Hypothalamus (tissue), 51 donors: ENCODE data around the gene SERPINB2.
A peak's percentile ranks its signal among the peaks of the same experiment; 100 is the strongest.

ENCODE experiments used
- DNase-seq, 51 donors: peaks; one replicate each; lab custom pipeline; 2025; lab: John Stamatoyannopoulos, UW

Gene SERPINB2

GRCh38 chr18:63887424-63887823, at the start of gene SERPINB2:
Gene SERPINB2 (plus strand): TSS chr18:63887705. CDS start chr18:63891445, 3,740 bp downstream.
- DNase-seq = no peak

- DNase-seq = no peak
These were observed 44.5 kb upstream of the SERPINB2 start for GRCh38 chr18:63843008-63843407.

GRCh38 chr18:63844254-63844653, 43.3 kb upstream of the SERPINB2 start:
- DNase-seq = no peak

GRCh38 chr18:63848159-63848558, 39.3 kb upstream of the SERPINB2 start:
- DNase-seq = peak in 2 of 51 donors; percentile 3

- DNase-seq = peak in 8 of 51 donors; percentile 2 to 13 (median 4)
These were observed 37.5 kb upstream of the SERPINB2 start for GRCh38 chr18:63850020-63850419.

- no peak for DNase-seq
These were observed 36.9 kb upstream of the SERPINB2 start for GRCh38 chr18:63850636-63851035.

GRCh38 chr18:63858456-63858855, 29.0 kb upstream of the SERPINB2 start:
- DNase-seq = no peak

GRCh38 chr18:63859781-63860475, 27.6 kb upstream of the SERPINB2 start:
- DNase-seq = no peak

GRCh38 chr18:63860531-63860930, 27.0 kb upstream of the SERPINB2 start:
- DNase-seq = no peak

GRCh38 chr18:63867368-63868125, 20.0 kb upstream of the SERPINB2 start:
- DNase-seq = no peak

GRCh38 chr18:63868546-63868945, 19.0 kb upstream of the SERPINB2 start:
- DNase-seq = no peak

- DNase-seq = no peak
These were observed 18.1 kb upstream of the SERPINB2 start for GRCh38 chr18:63869374-63869773.

GRCh38 chr18:63869851-63870250, 17.7 kb upstream of the SERPINB2 start:
- DNase-seq = no peak

GRCh38 chr18:63871836-63872235, 15.7 kb upstream of the SERPINB2 start:
- DNase-seq = no peak

GRCh38 chr18:63872586-63872985, 14.9 kb upstream of the SERPINB2 start:
- DNase-seq = no peak

GRCh38 chr18:63878343-63878742, 9.2 kb upstream of the SERPINB2 start:
- no peak for DNase-seq

- no peak for DNase-seq
These were observed 8.6 kb upstream of the SERPINB2 start for GRCh38 chr18:63878925-63879324.

- no peak for DNase-seq
These were observed 7.8 kb upstream of the SERPINB2 start for GRCh38 chr18:63879709-63880108.

- DNase-seq = no peak
These were observed 5.7 kb upstream of the SERPINB2 start for GRCh38 chr18:63881851-63882250.

- no peak for DNase-seq
These were observed 5.0 kb upstream of the SERPINB2 start for GRCh38 chr18:63882333-63883141.

- DNase-seq = no peak
These were observed 3.9 kb upstream of the SERPINB2 start for GRCh38 chr18:63883617-63884016.
